ENCODE measurements around the gene WAPL. TPM values are rescaled to one million over a fixed set of nuclear protein-coding genes. Genes with fewer than 3 reads are reported as not detected.

Gene WAPL
- polyA plus RNA-seq, 1 of the 3 experiments (the other 2 are of a cell fraction) = 8.7 TPM

DNA sequence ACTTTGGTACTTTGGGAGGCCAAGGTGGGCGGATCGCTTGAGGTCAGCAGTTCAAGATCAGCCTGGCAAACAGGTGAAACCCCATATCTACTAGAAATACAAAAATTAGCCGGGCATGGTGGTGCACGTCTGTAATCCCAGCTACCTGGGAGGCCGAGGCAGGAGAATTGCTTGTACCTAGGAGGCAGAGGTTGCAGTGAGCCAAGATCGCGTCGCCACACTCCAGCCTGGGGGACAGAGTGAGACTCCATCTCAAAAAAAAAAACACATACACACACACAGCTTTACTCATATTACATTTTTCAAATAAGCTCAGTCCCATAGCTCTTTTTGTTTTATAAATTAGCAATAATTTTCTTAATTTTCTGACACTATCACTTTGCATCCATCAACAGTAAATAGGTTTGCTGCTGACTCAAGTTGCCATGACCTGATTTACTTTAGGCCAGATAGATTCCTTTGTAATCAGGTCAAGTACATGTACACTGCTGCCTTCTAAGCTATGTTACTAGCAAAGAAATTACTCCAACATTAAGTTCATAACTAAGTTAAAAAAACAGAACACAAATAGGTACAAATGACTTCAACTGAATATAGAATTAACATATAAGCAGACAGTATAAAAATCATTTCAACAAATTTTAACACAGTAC lies 31.5 kb downstream of the WAPL start:
- no peak overlapping the region for H2AFZ ChIP-seq (ENCODE audit: low read depth)
- no peaks in the 10 kb centered on the region for H3K27me3 ChIP-seq (ENCODE audit: insufficient read depth)
- H3K4me1 ChIP-seq (ENCODE audit: control insufficient read depth in 1 of 2, insufficient read depth in 2 of 2, low read depth in 1 of 2, low read length in 1 of 2) = no peaks in the 10 kb centered on the region
- peaks cover 26 to 27% of the 10 kb centered on the region in 2 experiments for H3K36me3 ChIP-seq (replicated peaks in 1 of 2; ENCODE audit: control insufficient read depth in 1 of 2, insufficient read depth in 2 of 2, low read length in 1 of 2)
- H3F3A ChIP-seq (replicated peaks; ENCODE audit: insufficient read depth) = no peaks in the 10 kb centered on the region
- TF ChIP-seq FOSL2 (IDR thresholded peaks at IDR 0.05; ENCODE audit: borderline replicate concordance, low read depth) = no peak
- no peak for TF ChIP-seq NFIC (IDR thresholded peaks at IDR 0.05; ENCODE audit: borderline replicate concordance)
- no peak for TF ChIP-seq FOXM1 (IDR thresholded peaks at IDR 0.05; ENCODE audit: low read depth)
- no peak for TF ChIP-seq FOXJ3 (CRISPR knock-in tag; IDR thresholded peaks at IDR 0.05)
- TF ChIP-seq SMC3 (IDR thresholded peaks at IDR 0.05; ENCODE audit: low read depth, low read length) = no peak
- no peak for TF ChIP-seq POLR2AphosphoS5 (IDR thresholded peaks at IDR 0.05; ENCODE audit: low read depth, low read length)
- TF ChIP-seq MXI1 (IDR thresholded peaks at IDR 0.05; ENCODE audit: low read depth, low read length) = no peak
- TF ChIP-seq YY1 (IDR thresholded peaks at IDR 0.05; ENCODE audit: low read depth) = no peak
- TF ChIP-seq, protein P1, sequence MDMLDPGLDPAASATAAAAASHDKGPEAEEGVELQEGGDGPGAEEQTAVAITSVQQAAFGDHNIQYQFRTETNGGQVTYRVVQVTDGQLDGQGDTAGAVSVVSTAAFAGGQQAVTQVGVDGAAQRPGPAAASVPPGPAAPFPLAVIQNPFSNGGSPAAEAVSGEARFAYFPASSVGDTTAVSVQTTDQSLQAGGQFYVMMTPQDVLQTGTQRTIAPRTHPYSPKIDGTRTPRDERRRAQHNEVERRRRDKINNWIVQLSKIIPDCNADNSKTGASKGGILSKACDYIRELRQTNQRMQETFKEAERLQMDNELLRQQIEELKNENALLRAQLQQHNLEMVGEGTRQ (IDR thresholded peaks at IDR 0.05; ENCODE audit: borderline replicate concordance, low read depth, low read length) = no peak
- TF ChIP-seq GATA2 (CRISPR knock-in tag; IDR thresholded peaks at IDR 0.05) = no peak
- H3K9me3 ChIP-seq = no peaks in the 10 kb centered on the region
- no peak overlapping the region for H3K27ac ChIP-seq (ENCODE audit: low read depth in 2 of 2, low read length in 1 of 2)
- H4K20me1 ChIP-seq (ENCODE audit: insufficient read depth) = peaks cover 20% of the 10 kb centered on the region
- no peak for DNase-seq
- CTCF ChIA-PET = no interaction called here
- no peaks in the 10 kb centered on the region for H3K9me2 ChIP-seq
- 96% methylated on average over 8 of the region's 8 CpGs for WGBS (ENCODE audit: low lambda C conversion rate)
- no peak overlapping the region for H3K9ac ChIP-seq
- POLR2A ChIA-PET = interaction anchor here (0.6 kb wide), 1 partner anchor 137 kb away, joined by 3 read pairs; no protein-coding TSS in a partner anchor
- no peak overlapping the region for H3K4me2 ChIP-seq
- H3K79me2 ChIP-seq (ENCODE audit: insufficient read depth) = peaks cover 84% of the 10 kb centered on the region
- H3K4me3 ChIP-seq (ENCODE audit: low read depth in 2 of 2, low read length in 1 of 2) = no peak overlapping the region

DNA sequence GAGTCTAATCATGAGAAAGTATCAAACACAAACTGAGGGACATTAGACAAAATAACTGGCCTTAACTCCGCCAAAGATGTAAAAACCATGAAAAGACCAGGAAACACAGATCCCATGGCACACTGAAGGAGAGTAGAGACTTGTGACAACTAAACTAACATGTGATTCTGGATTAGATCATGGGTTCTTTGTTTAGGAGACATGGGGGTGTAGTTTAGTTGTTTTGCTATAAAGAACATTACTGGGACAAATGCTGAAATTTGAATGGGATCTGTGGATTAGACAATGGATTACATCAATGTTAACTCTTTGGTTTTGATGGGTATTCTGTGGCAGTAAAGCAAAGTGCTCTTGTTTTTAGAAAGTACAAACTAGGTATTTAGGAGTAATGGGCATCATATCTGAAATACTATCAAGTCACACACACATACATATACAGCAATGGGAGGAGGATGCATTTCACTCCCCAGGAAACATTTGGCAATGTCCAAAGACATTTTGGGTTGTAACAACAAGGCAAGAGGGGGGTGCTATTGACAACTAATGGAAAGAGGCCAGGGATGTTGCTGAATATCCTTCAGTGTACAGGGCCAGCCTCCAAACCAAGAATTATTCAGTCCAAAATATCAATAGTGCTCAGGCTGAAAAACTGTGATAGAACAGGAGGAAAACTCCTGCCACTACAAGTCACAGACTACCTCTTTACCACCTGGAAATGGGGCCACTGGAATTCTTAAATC lies 32.4 kb downstream of the WAPL start:
- Histone ChIP-seq H3K9me3 (no peaks in the 10 kb centered on the region), H3K9ac (no peak overlapping the region), H3K4me1 (ENCODE audit: control insufficient read depth in 1 of 2, insufficient read depth in 2 of 2, low read depth in 1 of 2, low read length in 1 of 2) (no peaks in the 10 kb centered on the region), H3K36me3 (replicated peaks in 1 of 2; ENCODE audit: control insufficient read depth in 1 of 2, insufficient read depth in 2 of 2, low read length in 1 of 2) (peaks cover 21 to 23% of the 10 kb centered on the region in 2 experiments), H4K20me1 (ENCODE audit: insufficient read depth) (peaks cover 14% of the 10 kb centered on the region; the same call in 1 of the 2 replicates), H3K4me2 (no peak overlapping the region), H3K27ac (ENCODE audit: low read depth in 2 of 2, low read length in 1 of 2) (no peak overlapping the region), H3K27me3 (ENCODE audit: insufficient read depth) (no peaks in the 10 kb centered on the region), H2AFZ (ENCODE audit: low read depth) (no peak overlapping the region), H3K9me2 (no peaks in the 10 kb centered on the region), H3K4me3 (ENCODE audit: low read depth in 2 of 2, low read length in 1 of 2) (no peak overlapping the region), H3K79me2 (ENCODE audit: insufficient read depth) (peaks cover 79% of the 10 kb centered on the region), H3F3A (replicated peaks; ENCODE audit: insufficient read depth) (no peaks in the 10 kb centered on the region)
- TF ChIP-seq NFIC (IDR thresholded peaks at IDR 0.05; ENCODE audit: borderline replicate concordance) = no peak
- no peak for TF ChIP-seq SMC3 (IDR thresholded peaks at IDR 0.05; ENCODE audit: low read depth, low read length)
- TF ChIP-seq MXI1 (IDR thresholded peaks at IDR 0.05; ENCODE audit: low read depth, low read length) = no peak
- TF ChIP-seq, protein P2, sequence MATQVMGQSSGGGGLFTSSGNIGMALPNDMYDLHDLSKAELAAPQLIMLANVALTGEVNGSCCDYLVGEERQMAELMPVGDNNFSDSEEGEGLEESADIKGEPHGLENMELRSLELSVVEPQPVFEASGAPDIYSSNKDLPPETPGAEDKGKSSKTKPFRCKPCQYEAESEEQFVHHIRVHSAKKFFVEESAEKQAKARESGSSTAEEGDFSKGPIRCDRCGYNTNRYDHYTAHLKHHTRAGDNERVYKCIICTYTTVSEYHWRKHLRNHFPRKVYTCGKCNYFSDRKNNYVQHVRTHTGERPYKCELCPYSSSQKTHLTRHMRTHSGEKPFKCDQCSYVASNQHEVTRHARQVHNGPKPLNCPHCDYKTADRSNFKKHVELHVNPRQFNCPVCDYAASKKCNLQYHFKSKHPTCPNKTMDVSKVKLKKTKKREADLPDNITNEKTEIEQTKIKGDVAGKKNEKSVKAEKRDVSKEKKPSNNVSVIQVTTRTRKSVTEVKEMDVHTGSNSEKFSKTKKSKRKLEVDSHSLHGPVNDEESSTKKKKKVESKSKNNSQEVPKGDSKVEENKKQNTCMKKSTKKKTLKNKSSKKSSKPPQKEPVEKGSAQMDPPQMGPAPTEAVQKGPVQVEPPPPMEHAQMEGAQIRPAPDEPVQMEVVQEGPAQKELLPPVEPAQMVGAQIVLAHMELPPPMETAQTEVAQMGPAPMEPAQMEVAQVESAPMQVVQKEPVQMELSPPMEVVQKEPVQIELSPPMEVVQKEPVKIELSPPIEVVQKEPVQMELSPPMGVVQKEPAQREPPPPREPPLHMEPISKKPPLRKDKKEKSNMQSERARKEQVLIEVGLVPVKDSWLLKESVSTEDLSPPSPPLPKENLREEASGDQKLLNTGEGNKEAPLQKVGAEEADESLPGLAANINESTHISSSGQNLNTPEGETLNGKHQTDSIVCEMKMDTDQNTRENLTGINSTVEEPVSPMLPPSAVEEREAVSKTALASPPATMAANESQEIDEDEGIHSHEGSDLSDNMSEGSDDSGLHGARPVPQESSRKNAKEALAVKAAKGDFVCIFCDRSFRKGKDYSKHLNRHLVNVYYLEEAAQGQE (IDR thresholded peaks at IDR 0.05; ENCODE audit: low read depth, low read length) = no peak
- TF ChIP-seq RAD21 (IDR thresholded peaks at IDR 0.05; ENCODE audit: low read length) = no peak
- TF ChIP-seq, protein P3, sequence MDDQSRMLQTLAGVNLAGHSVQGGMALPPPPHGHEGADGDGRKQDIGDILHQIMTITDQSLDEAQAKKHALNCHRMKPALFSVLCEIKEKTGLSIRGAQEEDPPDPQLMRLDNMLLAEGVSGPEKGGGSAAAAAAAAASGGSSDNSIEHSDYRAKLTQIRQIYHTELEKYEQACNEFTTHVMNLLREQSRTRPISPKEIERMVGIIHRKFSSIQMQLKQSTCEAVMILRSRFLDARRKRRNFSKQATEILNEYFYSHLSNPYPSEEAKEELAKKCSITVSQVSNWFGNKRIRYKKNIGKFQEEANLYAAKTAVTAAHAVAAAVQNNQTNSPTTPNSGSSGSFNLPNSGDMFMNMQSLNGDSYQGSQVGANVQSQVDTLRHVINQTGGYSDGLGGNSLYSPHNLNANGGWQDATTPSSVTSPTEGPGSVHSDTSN (IDR thresholded peaks at IDR 0.05) = no peak
- TF ChIP-seq EZH2phosphoT487 (IDR thresholded peaks at IDR 0.05; ENCODE audit: borderline replicate concordance, low read depth) = no peak
- no peak for TF ChIP-seq POLR2AphosphoS5 (IDR thresholded peaks at IDR 0.05; ENCODE audit: low read depth, low read length)
- no peak for TF ChIP-seq RXRA (IDR thresholded peaks at IDR 0.05; ENCODE audit: borderline replicate concordance, low read depth)
- TF ChIP-seq MEF2A (IDR thresholded peaks at IDR 0.05; ENCODE audit: borderline replicate concordance, low read depth) = no peak
- TF ChIP-seq EP300 (IDR thresholded peaks at IDR 0.05; ENCODE audit: borderline replicate concordance in 1 of 2, low read depth in 1 of 2, low read length in 1 of 2) = no peak
- TF ChIP-seq GATA2 (CRISPR knock-in tag; IDR thresholded peaks at IDR 0.05) = no peak
- TF ChIP-seq JUND (IDR thresholded peaks at IDR 0.05) = no peak
- TF ChIP-seq TAF1 (IDR thresholded peaks at IDR 0.05; ENCODE audit: borderline replicate concordance, low read depth, low read length) = no peak
- TF ChIP-seq RCOR1 (IDR thresholded peaks at IDR 0.05; ENCODE audit: low read length) = no peak
- WGBS (ENCODE audit: low lambda C conversion rate) = 90% methylated on average over 1 of the region's 1 CpG
- ChIA-PET CTCF (no interaction called here), POLR2A (no interaction called here)
- DNase-seq = no peak
